CD4-positive, alpha-beta T cell treated with Interleukin-1 beta for 1 hour (primary cell): ENCODE measurements around the gene ME2.
"Not testable (repeated sequence)": the region's sequence is repeated elsewhere in the genome, so short reads cannot be mapped to it uniquely, and the experiment has no call there.

Experiments used
- DNase-seq, 2 donors: peaks; one replicate each; pipeline ENCODE4 v3.0.0-alpha.2; 2020 to 2022

The ME2 gene

DNA sequence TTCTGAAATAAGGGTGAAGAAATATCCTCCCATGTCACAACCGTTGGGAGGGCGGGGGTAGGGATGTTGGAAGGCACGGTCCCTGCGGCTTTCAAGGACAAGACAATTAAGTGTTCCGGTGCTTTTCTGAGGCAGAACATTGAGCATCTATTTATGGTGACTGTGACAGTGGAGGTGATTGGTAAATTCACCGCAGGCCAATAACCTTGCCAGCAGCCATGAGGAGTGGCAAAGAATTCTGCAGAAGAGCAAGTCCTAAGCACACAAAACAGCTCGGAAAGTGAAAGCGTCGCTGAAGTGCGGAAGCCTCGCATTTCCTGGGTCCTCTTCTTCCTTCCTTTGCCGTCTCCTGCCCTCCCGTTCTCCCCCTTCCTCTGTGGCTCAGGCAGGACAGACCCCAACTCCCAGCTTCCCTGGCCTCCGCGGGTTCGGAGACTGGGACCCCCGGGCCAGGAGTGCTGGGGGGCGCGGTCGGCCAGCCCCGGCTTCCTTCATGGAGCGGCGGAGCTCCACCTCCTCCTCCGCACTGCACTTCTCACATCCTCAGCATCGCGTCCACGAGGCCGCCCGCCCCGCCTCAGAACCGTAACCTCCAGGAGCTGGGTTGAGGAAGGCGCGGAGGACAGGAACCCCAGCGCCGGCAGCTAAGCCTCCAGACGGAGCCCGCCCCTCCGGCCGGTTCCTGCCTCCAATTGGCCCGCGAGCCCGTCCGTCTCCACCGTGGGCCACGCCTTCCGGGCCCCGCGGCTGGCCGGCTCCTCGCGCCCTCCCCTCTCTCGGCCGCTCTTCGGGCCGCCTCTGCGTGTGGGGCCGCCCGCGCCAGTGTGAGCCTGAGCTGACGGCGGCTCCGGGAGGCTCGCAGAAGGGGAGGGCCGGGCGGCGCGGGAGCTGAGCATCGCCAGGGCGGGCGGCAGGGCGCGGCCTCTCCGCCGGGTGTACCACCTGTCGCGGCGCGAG is at the start of gene ME2:
TSS of gene ME2 (plus strand) at position 774 of the 957 bp plus-strand sequence. CDS start 16,703 bp downstream, outside the sequence.
- peak; percentile 89 for DNase-seq

DNA sequence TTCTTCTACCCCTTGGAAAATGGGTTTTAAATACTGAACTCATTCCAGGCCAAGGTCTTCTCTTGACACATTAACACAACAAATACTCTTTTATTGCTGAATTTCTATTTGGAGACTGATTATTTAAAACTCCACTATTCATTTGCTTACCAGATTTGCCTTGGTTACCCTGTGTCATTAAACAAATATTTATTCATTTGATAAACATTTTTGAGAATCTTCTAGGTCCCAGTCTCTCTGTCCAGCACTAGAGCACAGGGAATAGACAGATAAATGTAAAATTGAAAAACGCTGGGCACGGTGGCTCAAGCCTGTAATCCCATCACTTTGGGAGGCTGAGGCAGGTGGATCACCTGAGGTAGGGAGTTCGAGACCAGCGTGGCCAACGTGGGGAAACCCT is 49.3 kb upstream of the ME2 start:
- DNase-seq, result no peak

DNA sequence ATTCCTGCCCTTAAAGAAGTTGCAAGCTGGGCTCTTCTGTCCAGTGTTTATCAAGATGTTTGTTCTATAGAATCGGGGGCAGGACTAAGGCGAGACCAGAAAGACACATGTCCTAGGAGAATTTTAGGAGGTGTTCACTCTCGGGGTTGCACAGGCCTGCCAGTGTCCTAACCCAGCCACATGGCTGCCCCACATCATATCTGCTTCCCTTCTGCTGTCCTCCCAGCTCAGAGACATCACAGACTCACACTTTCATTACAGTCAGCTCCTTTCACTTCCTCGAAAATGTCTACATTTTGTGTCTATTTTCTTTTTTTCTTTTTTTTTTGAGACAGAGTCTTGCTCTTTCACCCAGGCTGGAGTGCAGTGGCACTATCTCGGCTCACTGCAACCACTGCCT is 48.4 kb upstream of the ME2 start:
- peak in 1 of 2 donors; percentile 7 for DNase-seq

DNA sequence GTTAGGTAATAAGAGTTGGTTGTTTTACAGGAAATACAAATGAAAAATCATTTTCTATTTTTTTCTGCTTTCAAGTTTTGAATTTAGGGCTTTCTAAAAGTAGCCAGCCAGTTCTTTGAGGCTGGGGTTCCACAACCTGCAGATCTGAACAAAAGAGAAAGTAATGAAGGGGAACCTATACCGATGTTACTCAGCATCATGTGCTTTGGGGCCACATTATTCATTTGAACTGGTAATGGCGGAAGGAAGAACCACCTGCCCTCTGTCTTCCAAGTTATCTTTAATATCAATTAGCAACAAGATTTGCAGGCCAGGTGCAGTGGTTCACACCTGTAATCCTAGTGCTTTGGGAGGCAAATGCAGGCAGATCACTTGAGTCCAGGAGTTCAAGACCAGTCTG is 46.2 kb upstream of the ME2 start:
- no peak for DNase-seq

DNA sequence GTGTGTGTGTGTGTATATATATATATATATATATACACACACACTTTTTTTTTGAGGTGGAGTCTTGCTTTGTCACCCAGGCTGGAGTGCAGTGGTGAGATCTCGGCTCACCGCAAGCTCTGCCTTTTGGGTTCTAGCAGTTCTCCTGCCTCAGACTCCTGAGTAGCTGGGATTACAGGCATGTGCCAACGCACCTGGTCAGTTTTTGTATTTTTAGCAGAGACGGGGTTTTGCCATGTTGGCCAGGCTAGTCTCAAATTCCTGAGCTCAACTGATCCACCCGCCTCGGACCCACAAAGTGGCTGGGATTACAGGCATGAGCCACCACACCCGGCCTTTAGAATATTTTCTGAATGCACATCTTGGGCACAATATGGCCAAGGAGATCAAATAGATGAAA is 45.4 kb upstream of the ME2 start:
- not testable (repeated sequence) for DNase-seq

DNA sequence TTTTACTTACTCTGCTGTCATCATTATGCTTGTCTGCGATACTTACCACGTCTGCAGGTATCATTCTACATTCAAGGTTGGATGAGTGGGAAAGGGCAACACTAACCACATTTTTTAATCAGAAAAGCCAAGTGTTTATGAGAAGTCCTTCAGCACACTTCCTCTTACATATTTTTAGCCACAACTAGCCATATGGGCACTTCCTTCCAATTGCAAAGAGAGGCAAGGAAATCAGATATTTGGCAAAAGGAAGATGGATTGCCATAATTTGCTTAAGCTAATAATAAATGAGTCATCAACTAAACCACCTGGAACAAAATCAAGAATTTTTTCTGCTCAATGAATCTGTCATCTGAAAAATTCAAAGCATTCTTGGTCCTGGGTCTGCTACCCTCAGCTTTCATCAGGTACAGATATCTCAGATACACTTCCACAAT is 42.4 kb upstream of the ME2 start:
- no peak for DNase-seq

DNA sequence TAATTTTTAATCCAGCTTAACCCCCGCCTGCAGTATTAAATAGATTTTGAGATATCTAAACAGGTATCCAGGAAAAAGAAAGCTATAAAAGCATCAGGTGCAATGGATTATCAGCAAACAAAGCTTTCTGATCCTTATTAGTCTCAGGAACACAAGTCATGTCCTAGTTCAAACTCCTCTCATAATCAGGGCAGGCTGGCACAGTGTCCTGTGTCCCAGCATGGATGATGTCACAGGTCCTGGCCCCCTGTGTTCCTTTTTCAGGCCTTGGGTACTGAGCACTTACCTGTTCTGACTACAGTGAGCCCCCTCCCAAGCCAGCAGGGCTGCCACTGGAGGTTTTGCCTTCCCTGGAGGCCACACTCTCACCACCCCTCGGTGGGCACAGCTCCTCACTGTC is 39.6 kb upstream of the ME2 start:
- no peak for DNase-seq

DNA sequence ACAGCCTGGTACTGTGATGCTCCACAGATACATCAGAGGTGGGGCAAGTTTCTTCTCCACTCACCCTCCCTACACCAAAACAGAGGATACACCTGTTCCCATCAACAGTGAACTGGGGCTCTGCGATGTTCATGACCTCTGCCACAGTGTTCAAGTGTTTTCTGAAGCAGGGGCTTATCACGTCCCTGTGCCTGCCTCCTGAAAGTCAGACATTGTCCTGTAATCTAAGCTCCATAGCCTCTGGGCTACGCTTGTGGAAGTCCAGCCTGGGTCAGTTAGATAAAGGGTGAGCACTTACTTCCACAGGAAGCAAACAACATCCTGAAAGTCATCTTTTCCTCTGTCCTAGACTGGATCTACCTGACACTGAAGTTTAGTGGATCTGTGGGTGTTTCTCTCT is 38.9 kb upstream of the ME2 start:
- no peak for DNase-seq

DNA sequence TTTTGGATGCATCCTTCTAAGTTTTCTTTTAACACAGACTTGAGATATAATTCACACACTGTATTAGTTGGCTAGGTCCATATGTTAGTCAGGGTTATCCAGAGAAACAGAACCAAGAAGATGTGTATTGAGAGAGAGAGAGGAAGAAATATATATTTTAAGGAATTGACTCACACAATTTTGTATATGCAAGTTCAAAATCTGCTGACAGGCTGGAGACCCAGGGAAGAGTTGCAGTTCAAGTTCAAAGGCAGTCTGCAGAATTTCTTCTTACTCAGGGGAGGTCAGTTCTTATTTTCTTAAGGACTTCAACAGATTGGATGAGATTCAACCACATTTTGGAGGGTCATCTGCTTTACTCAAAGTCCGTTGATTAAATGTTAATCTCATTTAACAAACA is 36.1 kb upstream of the ME2 start:
- DNase-seq, result no peak

DNA sequence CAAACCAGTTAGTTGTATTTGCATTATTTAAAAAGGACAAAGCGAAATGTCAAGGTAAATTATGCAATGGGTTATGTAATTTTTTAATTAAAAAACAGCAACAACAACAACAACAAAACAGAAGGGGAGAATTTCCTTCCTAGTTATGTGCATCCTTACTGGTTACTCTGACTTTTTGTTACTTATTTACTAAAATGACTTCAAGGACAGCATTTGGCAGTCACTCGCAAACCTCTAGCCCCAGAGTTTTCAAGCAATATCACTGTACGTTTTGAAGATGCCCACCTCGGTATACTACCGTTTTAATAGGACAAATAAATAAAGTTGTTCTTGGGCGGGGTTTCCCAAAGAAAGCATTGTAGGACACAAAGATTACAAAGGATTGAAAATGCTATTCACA is 34.4 kb upstream of the ME2 start:
- no peak for DNase-seq

DNA sequence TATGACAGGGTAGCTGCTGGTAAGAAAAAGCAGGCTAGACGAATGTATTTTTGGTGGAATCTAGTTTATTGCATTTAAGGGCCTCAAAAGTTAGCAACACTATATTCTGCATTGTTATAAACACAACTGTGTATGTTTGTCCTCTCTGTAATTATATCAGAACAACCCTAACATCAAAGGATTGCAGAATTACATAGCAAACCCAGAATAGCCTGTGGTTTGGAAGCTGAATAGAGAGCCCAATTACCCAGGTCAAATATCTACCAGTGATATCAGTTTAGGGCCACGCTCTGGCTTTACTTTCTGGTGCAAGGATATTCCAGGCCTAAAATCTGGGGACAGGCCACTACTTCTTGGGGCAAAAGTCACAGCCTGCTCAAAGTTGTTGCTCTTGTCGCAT is 34.0 kb upstream of the ME2 start:
- no peak for DNase-seq

DNA sequence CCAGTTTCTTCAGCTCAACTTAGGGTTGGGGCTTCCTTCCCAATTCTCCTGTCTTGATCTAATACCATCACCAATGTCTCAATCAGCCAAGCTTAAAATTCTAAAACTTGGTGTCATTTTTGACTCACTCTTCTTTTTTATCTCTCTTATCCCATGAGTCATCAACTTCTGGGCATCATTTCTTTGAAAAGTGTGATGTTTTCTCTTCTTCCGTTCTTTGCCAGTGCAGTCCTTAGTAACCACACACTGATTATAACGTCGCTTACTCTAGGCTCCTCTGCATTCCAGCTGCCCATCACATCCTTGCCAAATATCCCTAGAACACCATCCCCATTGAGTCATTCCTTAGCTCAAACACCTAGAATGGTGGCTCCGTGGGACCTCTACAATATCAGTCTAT is 31.7 kb upstream of the ME2 start:
- DNase-seq, result no peak

DNA sequence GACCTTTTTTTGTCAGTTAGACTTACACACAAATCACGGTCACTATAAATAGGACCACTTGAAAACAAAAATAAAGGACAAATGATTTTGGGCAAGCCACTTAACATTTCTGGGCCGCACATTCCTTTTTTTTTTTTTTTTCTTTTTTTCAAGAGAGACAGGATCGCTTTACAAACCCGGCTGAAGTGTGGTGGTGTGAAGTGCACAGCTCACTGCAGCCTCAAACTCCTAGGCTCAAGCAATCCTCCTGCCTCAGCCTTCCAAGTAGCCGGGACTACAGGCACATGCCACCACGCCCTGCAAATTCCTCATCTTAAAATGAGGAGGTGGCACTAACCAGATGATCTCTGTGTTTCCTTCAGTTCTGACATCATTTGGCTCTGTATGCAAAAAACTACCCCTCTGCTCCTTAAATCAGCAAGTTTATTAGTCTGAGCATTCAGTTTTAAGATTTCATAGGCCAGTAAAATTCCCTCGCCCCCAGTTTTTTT is 30.8 kb upstream of the ME2 start:
- DNase-seq, result no peak

DNA sequence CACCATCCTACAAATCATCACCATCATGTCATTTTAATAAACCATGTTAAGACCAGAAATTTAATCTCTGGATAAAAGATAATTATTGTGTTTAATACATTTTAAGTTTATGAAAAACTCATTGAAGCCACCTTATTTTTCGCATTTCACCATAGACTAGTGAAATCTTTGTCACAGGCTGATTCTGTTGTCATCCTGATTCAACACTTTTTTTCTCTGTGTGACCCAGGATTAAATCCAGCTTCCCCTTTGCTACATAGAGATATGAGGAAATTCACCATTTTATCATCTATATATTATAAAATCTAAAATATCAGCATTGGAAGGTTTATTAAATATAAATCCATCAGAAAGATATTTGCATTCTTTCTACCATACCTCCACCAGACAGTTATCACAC is 29.9 kb upstream of the ME2 start:
- no peak for DNase-seq

DNA sequence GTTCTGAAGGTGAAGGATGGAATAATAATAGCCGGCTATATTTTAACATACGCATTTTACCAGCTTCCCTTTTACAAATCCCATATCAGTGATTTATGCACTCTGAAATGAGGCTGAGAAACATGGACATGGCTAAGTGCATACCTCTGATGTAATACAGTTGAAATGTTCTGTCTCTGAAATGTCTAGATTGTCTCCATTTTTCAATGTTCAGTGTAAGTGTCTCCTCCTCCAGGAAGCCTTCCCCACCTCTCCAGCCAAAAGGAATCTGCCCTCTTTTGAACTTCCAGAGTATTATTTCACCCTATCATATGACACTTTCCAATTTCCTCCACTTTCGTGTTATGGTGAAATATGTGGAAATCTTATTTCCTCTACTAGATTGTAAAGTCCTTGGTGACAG is 29.5 kb upstream of the ME2 start:
- DNase-seq, result no peak

DNA sequence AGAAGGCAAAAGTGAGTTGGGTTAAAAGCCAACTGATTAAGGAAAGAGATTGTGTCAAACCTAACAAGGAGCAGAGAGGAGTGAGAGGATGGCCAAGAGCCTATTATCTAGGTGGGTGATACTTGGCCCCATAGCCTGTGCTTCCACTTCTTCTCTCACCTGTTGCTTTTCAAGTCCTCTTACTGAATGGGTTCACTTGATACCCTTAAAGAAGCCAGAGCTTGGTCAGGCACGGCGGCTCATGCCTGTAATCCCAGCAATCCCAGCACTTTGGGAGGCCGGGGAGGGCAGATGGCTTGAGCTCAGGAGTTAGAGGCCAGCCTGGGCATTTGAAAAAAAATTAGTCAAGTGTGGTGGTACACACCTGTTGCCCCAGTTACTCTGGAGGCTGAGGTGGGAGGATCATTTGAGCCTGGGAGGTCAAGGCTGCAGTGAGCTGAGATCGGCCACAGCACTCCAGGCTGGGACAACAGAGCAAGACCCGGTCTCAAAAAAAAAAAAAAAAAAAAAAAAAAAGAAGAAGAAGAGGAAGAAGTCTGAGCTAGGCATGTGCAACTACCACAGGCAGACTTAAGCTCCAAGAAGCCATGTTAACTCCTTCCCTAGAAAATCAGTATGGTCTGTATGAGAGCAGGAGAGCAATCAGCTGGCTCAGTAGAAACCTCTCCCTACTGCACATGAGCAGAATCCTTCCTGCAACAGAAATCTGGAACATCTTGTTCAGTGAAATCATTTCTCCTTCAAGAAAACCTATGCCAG is 28.4 kb upstream of the ME2 start:
- no peak for DNase-seq

DNA sequence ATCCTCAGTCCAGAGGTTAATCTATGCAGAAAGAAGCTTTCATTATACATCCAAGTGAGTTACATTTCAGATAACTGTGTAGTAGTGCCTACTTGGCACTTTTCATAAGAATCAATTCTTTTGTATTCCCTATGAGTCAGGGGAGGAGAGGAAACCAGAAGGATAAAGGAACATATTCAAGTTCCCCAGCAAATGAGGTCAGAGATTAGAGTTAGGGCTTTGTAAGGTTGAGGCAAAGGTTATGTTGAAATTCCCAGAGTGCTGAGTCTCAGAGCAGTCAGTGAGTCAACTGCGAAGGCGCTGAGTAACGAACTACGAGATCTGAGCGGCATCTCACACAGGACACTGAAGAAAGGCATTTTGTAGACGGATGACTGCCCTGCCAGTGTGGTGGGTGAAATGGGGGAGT is 25.1 kb upstream of the ME2 start:
- peak in 1 of 2 donors; percentile 44 for DNase-seq

DNA sequence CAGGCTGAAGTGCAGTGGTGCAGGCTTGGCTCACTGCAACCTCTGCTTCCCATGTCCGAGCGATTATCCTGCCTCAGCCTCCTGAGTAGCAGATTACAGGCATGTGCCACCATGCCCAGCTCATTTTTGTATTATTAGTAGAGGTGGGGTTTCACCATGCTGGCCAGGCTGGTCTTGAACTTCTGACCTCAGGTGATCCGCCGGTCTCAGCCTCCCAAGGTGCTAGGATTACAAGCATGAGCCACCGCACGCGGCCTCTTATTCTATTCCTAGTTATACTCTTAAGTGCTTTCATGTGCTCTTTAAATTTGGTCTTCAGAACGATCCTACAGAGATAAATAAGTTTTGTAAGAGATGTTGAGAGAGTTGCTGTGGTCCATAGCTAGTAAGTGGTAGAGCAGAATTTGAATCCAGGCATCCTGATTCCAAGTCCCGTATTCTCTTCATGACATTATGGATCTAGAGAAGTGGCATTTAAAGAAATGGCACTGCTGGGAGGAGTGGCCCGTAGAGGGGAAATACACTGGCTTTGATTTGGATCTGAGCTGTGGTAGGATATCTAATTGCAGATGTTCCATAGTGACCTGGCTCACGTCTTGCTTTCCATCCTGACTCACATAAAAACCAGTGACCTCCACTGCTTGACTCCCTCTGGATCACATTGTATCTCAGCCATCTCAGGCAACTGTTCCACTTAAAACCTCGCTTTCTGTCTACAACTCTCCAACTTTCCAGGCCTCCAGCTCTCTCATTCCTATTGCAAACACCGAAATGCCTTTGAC is 22.8 kb upstream of the ME2 start:
- no peak for DNase-seq

DNA sequence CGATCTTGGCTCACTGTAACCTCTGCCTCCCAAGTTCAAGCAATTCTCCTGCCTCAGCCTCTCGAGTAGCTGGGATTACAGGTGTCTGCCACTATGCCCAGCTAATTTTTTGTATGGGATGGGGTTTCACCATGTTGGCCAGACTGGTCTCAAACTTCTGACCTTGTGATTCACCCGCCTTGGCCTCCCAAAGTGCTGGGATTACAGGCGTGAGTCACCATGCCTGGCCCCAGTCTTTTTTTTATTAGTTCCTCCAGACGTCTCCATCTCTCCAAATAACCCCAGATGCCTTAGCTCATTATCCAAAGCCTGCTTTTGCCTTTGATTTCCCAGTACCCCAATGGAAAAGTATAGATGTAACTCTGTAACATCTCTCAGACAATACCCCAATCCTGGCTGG is 21.8 kb upstream of the ME2 start:
- not testable (repeated sequence) for DNase-seq

DNA sequence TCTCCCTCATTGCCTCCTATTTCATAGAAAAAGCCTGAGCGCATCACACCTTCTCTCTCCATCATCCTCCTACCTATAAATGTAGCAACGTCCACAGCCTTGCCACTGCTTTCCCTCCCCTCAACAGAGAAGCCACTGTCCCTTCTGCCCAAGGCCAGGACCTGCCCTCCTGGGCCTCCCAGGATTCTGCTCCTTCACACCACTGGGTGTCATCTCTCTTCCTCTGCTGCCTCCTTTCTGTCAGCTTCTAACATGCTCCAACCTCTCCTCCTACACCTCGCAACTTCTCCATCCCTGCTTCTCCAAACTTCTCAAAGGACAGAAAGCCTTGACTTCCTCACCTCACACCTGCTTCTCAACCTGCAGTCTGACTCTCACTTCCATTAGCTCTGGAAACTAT is 21.2 kb upstream of the ME2 start:
- DNase-seq, result no peak

DNA sequence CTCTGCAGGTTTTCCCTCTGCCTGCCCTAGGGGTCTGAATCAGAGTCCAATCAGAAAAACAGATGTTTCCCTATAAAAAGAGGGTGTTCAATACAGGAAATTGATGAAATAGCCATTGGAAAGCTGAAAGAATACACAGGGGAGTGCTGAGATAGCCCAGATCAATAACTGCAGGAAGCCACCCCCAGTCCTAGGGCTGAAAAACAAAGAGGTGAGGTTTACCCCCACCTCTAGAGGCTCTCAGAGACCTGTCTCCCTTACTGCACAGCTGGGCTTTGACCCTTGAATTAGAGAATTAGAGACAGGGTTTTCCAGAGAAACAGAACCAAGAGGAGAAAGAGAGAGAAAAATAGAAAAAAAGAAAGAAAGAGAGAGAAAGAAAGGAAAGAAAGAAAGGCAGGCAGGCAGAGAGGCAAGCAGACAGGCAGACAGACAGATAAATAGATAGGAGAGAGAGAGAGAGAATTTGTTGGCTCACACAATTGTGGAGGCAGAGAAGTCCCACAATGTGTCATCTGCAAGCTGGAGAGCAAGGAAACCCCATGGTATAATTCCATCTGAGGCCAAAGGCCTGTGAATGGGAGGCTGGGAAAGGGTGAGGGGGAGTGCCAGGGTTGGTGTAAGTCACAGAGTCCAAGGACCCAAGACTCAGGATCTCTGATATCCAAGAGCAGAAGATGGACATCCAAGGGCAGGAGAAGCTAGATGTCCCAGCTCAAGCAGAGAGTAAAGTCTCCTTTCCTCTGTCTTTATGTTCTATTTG is 18.9 kb upstream of the ME2 start:
- DNase-seq, result no peak

DNA sequence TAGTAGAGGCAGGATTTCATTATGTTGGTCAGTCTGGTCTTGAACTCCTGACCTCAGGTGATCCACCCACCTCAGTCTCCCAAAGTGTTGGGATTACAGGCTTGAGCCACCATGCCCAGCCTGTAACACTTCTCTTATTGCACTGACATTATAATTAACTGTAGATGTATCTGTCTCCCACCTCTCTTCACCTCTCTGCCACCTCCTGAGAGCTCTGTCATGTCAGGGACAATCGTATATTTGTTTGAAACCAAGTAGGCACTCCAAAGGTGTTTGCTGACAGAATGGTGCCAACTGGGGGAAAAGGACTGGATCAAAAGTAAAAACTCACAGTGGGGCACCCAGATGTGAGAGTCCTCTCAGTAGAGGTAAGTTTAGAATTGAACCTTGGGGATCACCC is 17.3 kb upstream of the ME2 start:
- no peak for DNase-seq
